ENCODE data around the gene SEMA4D. TPM values are rescaled to one million over a fixed set of nuclear protein-coding genes. Genes with fewer than 3 reads are reported as not detected.
A peak's percentile ranks its signal among the peaks of the same experiment; 100 is the strongest.

Gene SEMA4D
- total and polyA plus RNA-seq, 8 donors: 20.0 to 71.9 (median 25.6) TPM

DNA sequence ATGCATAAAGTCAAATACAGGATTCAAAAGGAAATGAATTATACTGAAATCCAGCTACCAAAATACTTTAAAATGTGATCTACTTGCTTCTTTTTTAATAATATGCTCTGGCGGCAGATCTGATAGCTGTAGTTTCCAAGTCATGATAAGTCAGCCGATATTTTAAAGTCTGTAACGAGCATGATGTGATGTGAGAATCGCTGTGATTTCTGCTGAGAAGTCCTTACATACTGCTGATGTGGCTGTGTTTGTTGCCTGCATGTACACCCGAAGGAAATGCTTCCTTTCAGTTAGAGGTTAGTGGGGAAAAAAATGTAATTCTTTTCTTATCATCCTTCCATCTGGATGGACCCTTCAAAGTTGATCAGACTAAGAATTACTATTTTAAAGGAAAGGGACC lies 4.8 kb upstream of the SEMA4D start:
- no peak for ATAC-seq
- intact Hi-C loops (cut with DNase I): no loop called here
- TF ChIP-seq CTCF (IDR thresholded peaks at IDR 0.05): no peak
- H3K27ac ChIP-seq: no peak overlapping the region
- no peak for DNase-seq
- no peak overlapping the region for H3K4me3 ChIP-seq
- H3K27me3 ChIP-seq: no peaks in the 10 kb centered on the region
- no peaks in the 10 kb centered on the region for H3K9me3 ChIP-seq
- peaks cover 3 to 18% of the 10 kb centered on the region in 2 donors for H3K4me1 ChIP-seq
- H3K36me3 ChIP-seq: no peaks in the 10 kb centered on the region

DNA sequence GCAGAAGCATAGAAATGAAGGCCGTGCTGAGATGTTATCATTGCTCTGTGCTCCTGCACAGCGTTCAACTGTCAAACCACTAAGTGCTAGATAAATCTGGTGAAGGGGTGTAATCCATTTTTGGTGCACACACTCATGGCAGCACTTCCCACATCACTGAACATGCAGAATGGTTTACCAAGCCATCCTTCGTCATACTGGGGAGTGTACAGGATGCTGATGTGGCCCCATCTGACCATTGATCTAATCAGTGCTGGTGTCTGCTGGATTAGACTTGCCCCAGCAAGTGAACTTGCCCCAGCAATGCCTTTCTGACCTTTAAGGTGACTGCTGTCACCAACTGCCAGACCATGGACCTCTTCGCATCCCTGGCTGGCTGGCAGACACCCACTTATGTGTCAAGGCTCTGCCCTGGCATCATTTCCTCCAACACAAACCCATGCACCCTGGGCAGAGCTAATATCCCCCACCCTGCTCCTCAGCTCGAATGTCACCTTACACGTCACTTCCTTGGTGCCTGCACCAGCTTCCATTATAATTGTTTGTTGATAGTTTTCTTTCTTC lies 4.2 kb upstream of the SEMA4D start:
- intact Hi-C loops (cut with DNase I): no loop called here
- Histone ChIP-seq H3K4me3 (no peak overlapping the region), H3K27ac (no peak overlapping the region), H3K4me1 (peaks cover 3 to 18% of the 10 kb centered on the region in 2 donors), H3K9me3 (no peaks in the 10 kb centered on the region), H3K36me3 (no peaks in the 10 kb centered on the region), H3K27me3 (no peaks in the 10 kb centered on the region)
- DNase-seq (no peak), ATAC-seq (no peak)
- no peak for TF ChIP-seq CTCF (IDR thresholded peaks at IDR 0.05)

- no peaks in the 10 kb centered on the region for H3K9me3 ChIP-seq
- intact Hi-C loops (cut with DNase I): no loop called here
- peaks cover 3 to 24% of the 10 kb centered on the region in 2 donors for H3K4me1 ChIP-seq
- H3K27me3 ChIP-seq: no peaks in the 10 kb centered on the region
- H3K4me3 ChIP-seq: no peak overlapping the region
- no peaks in the 10 kb centered on the region for H3K36me3 ChIP-seq
- H3K27ac ChIP-seq: no peak overlapping the region
- ATAC-seq (no peak), DNase-seq (no peak)
- TF ChIP-seq CTCF (IDR thresholded peaks at IDR 0.05): no peak
These were observed 3.5 kb upstream of the SEMA4D start for GRCh38 chr9:89501311-89501898.

DNA sequence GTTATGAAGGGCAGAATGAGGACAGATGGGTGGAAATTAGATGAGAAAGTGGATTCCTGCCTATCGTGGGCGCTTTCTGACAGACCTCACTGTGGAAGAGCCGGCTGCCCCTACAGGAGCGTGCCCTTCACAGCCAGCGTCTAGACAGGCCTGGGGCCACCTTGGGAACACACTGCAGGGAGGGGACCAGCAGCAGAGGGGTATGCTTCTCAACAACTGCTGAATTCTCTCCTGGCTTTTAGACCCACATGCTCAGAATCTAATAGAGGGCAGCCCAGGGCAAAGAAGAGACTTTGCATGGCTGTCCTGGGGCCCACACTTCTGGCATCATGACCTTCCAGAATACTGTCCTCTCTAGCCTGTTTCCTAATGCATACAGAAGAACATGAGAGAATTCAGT lies 2.1 kb upstream of the SEMA4D start:
- Histone ChIP-seq H3K9me3 (no peaks in the 10 kb centered on the region), H3K36me3 (no peaks in the 10 kb centered on the region), H3K27ac (no peak overlapping the region), H3K4me1 (peaks cover 3 to 38% of the 10 kb centered on the region in 2 donors), H3K27me3 (no peaks in the 10 kb centered on the region), H3K4me3 (no peak overlapping the region)
- no peak for ATAC-seq
- no peak for TF ChIP-seq CTCF (IDR thresholded peaks at IDR 0.05)
- intact Hi-C loops (cut with DNase I): no loop called here
- DNase-seq: no peak

GRCh38 chr9:89498852-89499480 lies 1.1 kb upstream of the SEMA4D start:
- no peak for DNase-seq

More at GRCh38 chr9:89498852-89499480, 1.1 kb upstream of the SEMA4D start:
- Histone ChIP-seq H3K36me3 (no peaks in the 10 kb centered on the region), H3K27me3 (no peaks in the 10 kb centered on the region), H3K4me3 (no peak overlapping the region), H3K4me1 (peaks cover 3 to 48% of the 10 kb centered on the region in 2 donors), H3K9me3 (no peaks in the 10 kb centered on the region), H3K27ac (peak overlapping the region in 1 of 2 donors; percentile 80)
- no peak for TF ChIP-seq CTCF (IDR thresholded peaks at IDR 0.05)
- no peak for ATAC-seq
- intact Hi-C loops (cut with DNase I): no loop called here
